K562 (cell line): ENCODE data around the gene ADAMTSL3. TPM values are rescaled to one million over a fixed set of nuclear protein-coding genes. Genes with fewer than 3 reads are reported as not detected.

Source experiments
- ATAC-seq: fragments of 200-7000 bp; cut with Tn5 transposase; 3 replicates; pipeline ENCODE4 v1.9.1; 2020; ENCODE audit warnings: moderate library complexity
- Bru-seq: library from RNA; stranded (reverse); fragments of 400-500 nt; gene quantifications from one replicate; lab custom pipeline; 2021; lab: Mats Ljungman, UMichigan
- BruChase-seq, 2 experiments: library from RNA; stranded (reverse); fragments of 400-500 nt; gene quantifications; one replicate each; lab custom pipeline; 2021; lab: Mats Ljungman, UMichigan
- BruUV-seq: library from RNA; stranded (reverse); fragments of 400-500 nt; replicated peaks from 2 replicates; lab custom pipeline; 2021; lab: Mats Ljungman, UMichigan
- CTCF ChIA-PET: fragments of 300-600 bp; formaldehyde crosslinking; extraction: SDS; loops from one replicate; lab custom pipeline; 2021; ENCODE audit warnings: low intra/inter-chr PET ratio; lab: Yijun Ruan, JAX
- POLR2A ChIA-PET: fragments of 300-600, 350-650 bp; sonication (Branson Sonifier 250); formaldehyde crosslinking; extraction: SDS; loops from one replicate; lab custom pipeline; 2021; ENCODE audit warnings: antibody characterized with exemption, inconsistent platforms; lab: Yijun Ruan, JAX
- DNase-seq, 4 experiments: peaks; one replicate each; pipeline versions ENCODE4 v3.0.0 to v3.0.0-alpha.2; 2011 to 2018; ENCODE audit warnings: low spot score in 3 of 4, mixed read lengths in 3 of 4; ENCODE audit errors: extremely low read depth in 1 of 4
- FAIRE-seq: peaks from 2 replicates; lab custom pipeline; 2011; peaks lifted over from hg19 to GRCh38; lab: Jason Lieb, UNC
- H2AFZ ChIP-seq: 2 replicates; pipeline ENCODE4 v1.6.0; 2011; ENCODE audit warnings: low read depth, low read length, control low read depth, inconsistent platforms
- H3K27ac ChIP-seq: fragments of 200-600 bp; 3 replicates; pipeline ENCODE4 v1.8.0; 2011; ENCODE audit warnings: low read depth, mild to moderate bottlenecking, control low read depth, inconsistent platforms, low read length, moderate library complexity, mixed read lengths; ENCODE audit errors: extremely low read depth
- H3K27me3 ChIP-seq, 2 experiments: fragments of 300-600 bp in 1 of 2; 2 replicates in 1 of 2; 3 replicates in 1 of 2; pipeline versions ENCODE4 v1.6.0 to v1.8.0; 2011; ENCODE audit warnings: inconsistent platforms in 2 of 2, low read length in 2 of 2, mild to moderate bottlenecking in 1 of 2, mixed read lengths in 1 of 2, moderate library complexity in 1 of 2; ENCODE audit not compliant: control insufficient read depth in 2 of 2, insufficient read depth in 2 of 2
- H3K36me3 ChIP-seq: fragments of 300-600 bp; 3 replicates; pipeline ENCODE4 v1.8.0; 2011; ENCODE audit warnings: mild to moderate bottlenecking, low read length, inconsistent platforms; ENCODE audit not compliant: control insufficient read depth, insufficient read depth
- H3K4me1 ChIP-seq, 2 experiments: fragments of 200-600 bp in 1 of 2; replicated peaks in 1 of 2; 2 replicates in 1 of 2; 3 replicates in 1 of 2; pipeline versions ENCODE4 v1.5.1 to v1.8.0; 2011; ENCODE audit warnings: inconsistent platforms in 2 of 2, low read length in 2 of 2, mild to moderate bottlenecking in 1 of 2, mixed read lengths in 1 of 2, moderate library complexity in 1 of 2; ENCODE audit not compliant: control insufficient read depth in 2 of 2, insufficient read depth in 2 of 2
- H3K4me2 ChIP-seq: 2 replicates; pipeline ENCODE4 v1.6.1; 2011; ENCODE audit warnings: low read length, control low read depth, inconsistent platforms, mixed read lengths; ENCODE audit not compliant: insufficient read depth
- H3K4me3 ChIP-seq: fragments of 200-600 bp; sonication (generic), shearing (Covaris generic); 2 replicates; pipeline ENCODE4 v1.5.1; 2016; ENCODE audit warnings: control low read depth, inconsistent platforms
- H3K79me2 ChIP-seq: fragments of 200-600 bp; 3 replicates; pipeline ENCODE4 v1.8.0; 2011; ENCODE audit warnings: low read length, inconsistent platforms; ENCODE audit not compliant: control insufficient read depth, insufficient read depth
- H3K9ac ChIP-seq, 2 experiments: 2 replicates each; pipeline versions ENCODE4 v1.6.0 to v1.6.1; 2011; ENCODE audit warnings: low read depth in 2 of 2, low read length in 2 of 2, control low read depth in 1 of 2, inconsistent platforms in 1 of 2, mild to moderate bottlenecking in 1 of 2, mixed read lengths in 1 of 2; ENCODE audit not compliant: insufficient read depth in 1 of 2
- H3K9me1 ChIP-seq: one replicate; pipeline ENCODE4 v1.6.0; 2011; ENCODE audit warnings: inconsistent platforms, mild to moderate bottlenecking, low read length, moderate library complexity; ENCODE audit not compliant: control insufficient read depth, insufficient read depth
- H3K9me3 ChIP-seq: replicated peaks from 2 replicates; pipeline ENCODE4 v1.5.1; 2011; ENCODE audit warnings: low read depth, low read length, inconsistent platforms; ENCODE audit not compliant: control insufficient read depth, insufficient read depth
- H4K20me1 ChIP-seq: replicated peaks from 2 replicates; pipeline ENCODE4 v1.6.1; 2011; ENCODE audit warnings: low read length, inconsistent platforms, mixed read lengths; ENCODE audit not compliant: control insufficient read depth, insufficient read depth
- BACH1 ChIP-seq: fragments of 200-800 bp; sonication (Bioruptor generic); IDR thresholded peaks from 2 replicates; pipeline ENCODE4 v1.6.1; 2016; ENCODE audit warnings: missing genetic modification characterization, missing compliant biosample characterization
- FOXK2 ChIP-seq, 2 experiments: fragments of 450-650 bp; IDR thresholded peaks in 1 of 2; conservative IDR thresholded peaks in 1 of 2; 2 replicates each; pipeline ENCODE4 v1.6.1; 2016; ENCODE audit warnings: low read depth in 2 of 2, mild to moderate bottlenecking in 1 of 2
- HDGF ChIP-seq: fragments of 450-650 bp; IDR thresholded peaks from 2 replicates; pipeline ENCODE4 v1.6.1; 2016
- HES1 ChIP-seq: fragments of 450-650 bp; IDR thresholded peaks from 2 replicates; pipeline ENCODE4 v1.6.1; 2016; ENCODE audit warnings: low read depth, mild to moderate bottlenecking, moderate library complexity
- MEIS2 ChIP-seq: fragments of 450-650 bp; IDR thresholded peaks from 2 replicates; pipeline ENCODE4 v1.6.1; 2014; ENCODE audit warnings: mild to moderate bottlenecking; ENCODE audit not compliant: partially characterized antibody
- SAFB ChIP-seq: fragments of 200-400 bp; formaldehyde crosslinking; IDR thresholded peaks from 2 replicates; pipeline ENCODE4 v1.6.1; 2017; ENCODE audit warnings: low read depth, low read length, borderline replicate concordance
- TRIM24 ChIP-seq, 2 experiments: fragments of 450-650 bp; IDR thresholded peaks; 2 replicates each; pipeline ENCODE4 v1.6.1; 2016
- TRIM28 ChIP-seq: fragments of 450-650 bp; IDR thresholded peaks from 2 replicates; pipeline ENCODE4 v1.6.1; 2017
- ZNF174 ChIP-seq: fragments of 250-450 bp; sonication (Bioruptor Pico); IDR thresholded peaks from 2 replicates; pipeline ENCODE4 v1.4.0; 2020; ENCODE audit warnings: mild to moderate bottlenecking
- ZNF507 ChIP-seq: conservative IDR thresholded peaks from 2 replicates; pipeline ENCODE4 v1.6.1; 2017; ENCODE audit warnings: missing genetic modification characterization, missing compliant biosample characterization
- ZNF586 ChIP-seq: fragments of 450-650 bp; formaldehyde crosslinking; conservative IDR thresholded peaks from 2 replicates; pipeline ENCODE4 v1.4.0; 2020; ENCODE audit warnings: mild to moderate bottlenecking, moderate library complexity
- WGBS: fragments of 100-300 bp; shearing (Covaris generic); methylation state at CpG from one replicate; pipeline ENCODE4 v1.1.6; 2016; ENCODE audit warnings: low coverage, mixed read lengths; ENCODE audit not compliant: insufficient coverage; ENCODE audit errors: missing lambda C conversion rate; 5-methylcytosine and 5-hydroxymethylcytosine counted together
- in situ Hi-C: fragments of 300-500 bp; cut with MboI; formaldehyde crosslinking; loops from 4 replicates; pipeline ENCODE4 v1.15.0; 2018; ENCODE audit warnings: inconsistent platforms, mixed read lengths
- intact Hi-C: fragments of 100-400 bp; cut with micrococcal nuclease; formaldehyde crosslinking; loops from 2 replicates; pipeline ENCODE4 v1.14.2; 2022
- long read RNA-seq, 3 experiments: library from polyadenylated mRNA in 2 of 3; library from RNA in 1 of 3; unstranded in 2 of 3; stranded (forward) in 1 of 3; transcript quantifications; one replicate each; pipeline ENCODE4 v2.0.0, GENCODE V29; 2019 to 2022
- polyA minus RNA-seq, 3 experiments: library from RNA; depleted of rRNA, polyadenylated mRNA; stranded (reverse); fragments of >200 nt; gene quantifications; 2 replicates each; pipeline ENCODE4 v1.2.3, GENCODE V29; 2011
- polyA plus RNA-seq, 8 experiments: library from polyadenylated mRNA; depleted of rRNA in 4 of 8; stranded (reverse) in 5 of 8; unstranded in 3 of 8; fragments of >200 nt; fragmentation: Nextera tagmentation in 2 of 8; fragmentation: Illumina TruSeq in 1 of 8; extraction: Ambion mirVana in 2 of 8; extraction: Trizol in 1 of 8; gene quantifications; 2 replicates each; pipeline versions ENCODE4 v1.2.1 to v1.2.3, GENCODE V29; 2011 to 2014; ENCODE audit warnings: inconsistent platforms in 1 of 8, missing spikeins in 1 of 8
- total RNA-seq, 7 experiments: library from RNA; depleted of rRNA in 6 of 7; stranded (reverse); fragments of >200 nt in 6 of 7; fragmentation: Illumina TruSeq in 2 of 7; extraction: Trizol in 2 of 7; gene quantifications; 2 replicates each; pipeline versions ENCODE4 v1.2.1 to v1.2.3, GENCODE V29; 2011 to 2021; ENCODE audit warnings: low replicate concordance in 1 of 7
- TF ChIP-seq, protein P1 (sequence below): fragments of 250-450 bp; sonication (Bioruptor Pico); IDR thresholded peaks from 2 replicates; pipeline ENCODE4 v1.8.0; 2021; ENCODE audit warnings: borderline replicate concordance, mild to moderate bottlenecking, moderate library complexity; ENCODE audit not compliant: poor library complexity, severe bottlenecking

Gene ADAMTSL3, protein sequence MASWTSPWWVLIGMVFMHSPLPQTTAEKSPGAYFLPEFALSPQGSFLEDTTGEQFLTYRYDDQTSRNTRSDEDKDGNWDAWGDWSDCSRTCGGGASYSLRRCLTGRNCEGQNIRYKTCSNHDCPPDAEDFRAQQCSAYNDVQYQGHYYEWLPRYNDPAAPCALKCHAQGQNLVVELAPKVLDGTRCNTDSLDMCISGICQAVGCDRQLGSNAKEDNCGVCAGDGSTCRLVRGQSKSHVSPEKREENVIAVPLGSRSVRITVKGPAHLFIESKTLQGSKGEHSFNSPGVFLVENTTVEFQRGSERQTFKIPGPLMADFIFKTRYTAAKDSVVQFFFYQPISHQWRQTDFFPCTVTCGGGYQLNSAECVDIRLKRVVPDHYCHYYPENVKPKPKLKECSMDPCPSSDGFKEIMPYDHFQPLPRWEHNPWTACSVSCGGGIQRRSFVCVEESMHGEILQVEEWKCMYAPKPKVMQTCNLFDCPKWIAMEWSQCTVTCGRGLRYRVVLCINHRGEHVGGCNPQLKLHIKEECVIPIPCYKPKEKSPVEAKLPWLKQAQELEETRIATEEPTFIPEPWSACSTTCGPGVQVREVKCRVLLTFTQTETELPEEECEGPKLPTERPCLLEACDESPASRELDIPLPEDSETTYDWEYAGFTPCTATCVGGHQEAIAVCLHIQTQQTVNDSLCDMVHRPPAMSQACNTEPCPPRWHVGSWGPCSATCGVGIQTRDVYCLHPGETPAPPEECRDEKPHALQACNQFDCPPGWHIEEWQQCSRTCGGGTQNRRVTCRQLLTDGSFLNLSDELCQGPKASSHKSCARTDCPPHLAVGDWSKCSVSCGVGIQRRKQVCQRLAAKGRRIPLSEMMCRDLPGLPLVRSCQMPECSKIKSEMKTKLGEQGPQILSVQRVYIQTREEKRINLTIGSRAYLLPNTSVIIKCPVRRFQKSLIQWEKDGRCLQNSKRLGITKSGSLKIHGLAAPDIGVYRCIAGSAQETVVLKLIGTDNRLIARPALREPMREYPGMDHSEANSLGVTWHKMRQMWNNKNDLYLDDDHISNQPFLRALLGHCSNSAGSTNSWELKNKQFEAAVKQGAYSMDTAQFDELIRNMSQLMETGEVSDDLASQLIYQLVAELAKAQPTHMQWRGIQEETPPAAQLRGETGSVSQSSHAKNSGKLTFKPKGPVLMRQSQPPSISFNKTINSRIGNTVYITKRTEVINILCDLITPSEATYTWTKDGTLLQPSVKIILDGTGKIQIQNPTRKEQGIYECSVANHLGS (N-terminal part only)
- 0.05 and 0.44 TPM in 2 replicates for total RNA-seq (2011; cell fraction: chromatin; rRNA removed; ENCODE audit: low replicate concordance)
- under 0.01 TPM in 2 replicates for total RNA-seq (2011; cell fraction: nucleolus; rRNA removed)
- not detected in 2 replicates for total RNA-seq (2011; cell fraction: nucleoplasm; rRNA removed)
- 0.05 TPM in 1 of 2 replicates, not detected in the other for total RNA-seq (2014; rRNA removed)
- total RNA-seq (2014; rRNA removed; fragmentation: Illumina TruSeq; extraction: Trizol) = 0.18 TPM in 1 of 2 replicates, not detected in the other
- total RNA-seq (2015; rRNA removed; fragmentation: Illumina TruSeq; extraction: Trizol) = 0.23 TPM in 1 of 2 replicates, not detected in the other
- 0.07 and 0.09 TPM in 2 replicates for total RNA-seq (2021)
- polyA plus RNA-seq (2011; rRNA removed) = 0.01 TPM in 2 replicates
- polyA plus RNA-seq (2011; cell fraction: cytosol; rRNA removed) = not detected in 2 replicates
- 0.06 TPM in 1 of 2 replicates, not detected in the other for polyA plus RNA-seq (2011; cell fraction: nucleus; rRNA removed)
- polyA plus RNA-seq (2012) = 0.01 and 0.15 TPM in 2 replicates
- polyA plus RNA-seq (2014; fragmentation: Illumina TruSeq; extraction: Trizol) = 0.09 and 0.28 TPM in 2 replicates
- polyA plus RNA-seq (2014; fragmentation: Nextera tagmentation; extraction: Ambion mirVana) = under 1 TPM in 1 of 2 experiments, not detected in 1; 0.01 TPM
- polyA plus RNA-seq (2014; rRNA removed) = 0.01 TPM in 1 of 2 replicates, not detected in the other
- polyA minus RNA-seq (2011; rRNA and poly(A)+ RNA removed) = 0.04 TPM in 1 of 2 replicates, not detected in the other
- not detected in 2 replicates for polyA minus RNA-seq (2011; cell fraction: cytosol; rRNA and poly(A)+ RNA removed)
- polyA minus RNA-seq (2011; cell fraction: nucleus; rRNA and poly(A)+ RNA removed) = 0.11 TPM in 1 of 2 replicates, not detected in the other
- percentile 11 among the genes with signal in this experiment for Bru-seq, nascent RNA
- BruChase-seq, experiment 1, labeled RNA remaining after a 2-hour chase = percentile 12 among the genes with signal in this experiment
- percentile 10 among the genes with signal in this experiment for BruChase-seq, experiment 2, labeled RNA remaining after a 6-hour chase
- long read RNA-seq, experiment 1 = 0 reads
- long read RNA-seq, experiment 2 = 0 reads
- long read RNA-seq, experiment 3 = 0 reads

- H3K9me1 ChIP-seq = no peaks in the 10 kb centered on the region
- no peaks in the 10 kb centered on the region for H3K79me2 ChIP-seq
- H3K27me3 ChIP-seq = peaks cover 3 to 31% of the 10 kb centered on the region in 2 experiments; a peak in 3 of 5 replicates
- H3K4me3 ChIP-seq = no peak within 1 kb of the TSS
- no peak within 1 kb of the TSS for H3K9ac ChIP-seq
- no peak within 1 kb of the TSS for H3K27ac ChIP-seq
- FAIRE-seq (no peak), DNase-seq (peak in 1 of 4 experiments; percentile 5), ATAC-seq (no peak)
- no peaks in the 10 kb centered on the region for H4K20me1 ChIP-seq
- WGBS = 32% methylated on average over 22 of the region's 105 CpGs
- H2AFZ ChIP-seq = no peak within 1 kb of the TSS
- H3K4me2 ChIP-seq = no peak within 1 kb of the TSS
- no TSS peak for BruUV-seq
- POLR2A ChIA-PET = no interaction called here
- H3K4me1 ChIP-seq = no peaks in the 10 kb centered on the region
- H3K36me3 ChIP-seq = no peaks in the 10 kb centered on the region
- CTCF ChIA-PET = no interaction called here
- intact Hi-C loops = no loop called here
- H3K9me3 ChIP-seq = no peaks in the 10 kb centered on the region
- in situ Hi-C loops = no loop called here
- no peak for TF ChIP-seq ZNF174 (CRISPR knock-in tag)
- TF ChIP-seq, protein P1, sequence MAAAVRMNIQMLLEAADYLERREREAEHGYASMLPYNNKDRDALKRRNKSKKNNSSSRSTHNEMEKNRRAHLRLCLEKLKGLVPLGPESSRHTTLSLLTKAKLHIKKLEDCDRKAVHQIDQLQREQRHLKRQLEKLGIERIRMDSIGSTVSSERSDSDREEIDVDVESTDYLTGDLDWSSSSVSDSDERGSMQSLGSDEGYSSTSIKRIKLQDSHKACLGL (CRISPR knock-in tag) = no peak
- TF ChIP-seq TRIM24 (IDR thresholded peaks at IDR 0.05) = no peak
- no peak for TF ChIP-seq HES1
- no peak for TF ChIP-seq FOXK2 (conservative IDR thresholded peaks at IDR 0.05 in 1 of 2, IDR thresholded peaks at IDR 0.05 in 1 of 2; ENCODE audit: low read depth in 2 of 2)
- TF ChIP-seq TRIM28 = no peak
- no peak for TF ChIP-seq ZNF586 (CRISPR knock-in tag)
- no peak for TF ChIP-seq HDGF
- no peak for TF ChIP-seq ZNF507 (tag)
- TF ChIP-seq SAFB = no peak
- no peak for TF ChIP-seq BACH1 (tag)
- TF ChIP-seq MEIS2 = no peak
Observed at GRCh38 chr15:83653639-83654378, at the start of gene ADAMTSL3. ADAMTSL3 (plus strand) TSS chr15:83654123; CDS start chr15:83655762, 1,639 bp downstream.
